DMS 273 treated with DMSO at 0.1 percent for 48 hours (cell line): ENCODE measurements around the gene ZDHHC9.

Experiments
- DNase-seq: peaks from one replicate; lab custom pipeline; 2025; lab: John Stamatoyannopoulos, UW

ZDHHC9 gene

GRCh38 chrX:129823115-129823514, 20.6 kb downstream of the ZDHHC9 start:
- DNase-seq = no peak

- no peak for DNase-seq
These were observed 25.6 kb downstream of the ZDHHC9 start for GRCh38 chrX:129818123-129818522.

- DNase-seq = no peak
These were observed 29.9 kb downstream of the ZDHHC9 start for GRCh38 chrX:129813662-129814368.

- DNase-seq = no peak
These were observed 34.6 kb downstream of the ZDHHC9 start for GRCh38 chrX:129808829-129809796.

GRCh38 chrX:129808158-129808828, 35.4 kb downstream of the ZDHHC9 start:
- no peak for DNase-seq

- no peak for DNase-seq
These were observed 38.9 kb downstream of the ZDHHC9 start for GRCh38 chrX:129804806-129805205.

GRCh38 chrX:129802863-129803262, 40.8 kb downstream of the ZDHHC9 start:
- DNase-seq = no peak

GRCh38 chrX:129800186-129800585, 43.5 kb downstream of the ZDHHC9 start:
- DNase-seq = no peak

GRCh38 chrX:129798888-129799287, 44.8 kb downstream of the ZDHHC9 start:
- no peak for DNase-seq

- DNase-seq = no peak
These were observed 45.2 kb downstream of the ZDHHC9 start for GRCh38 chrX:129798456-129798855.

- no peak for DNase-seq
These were observed 46.3 kb downstream of the ZDHHC9 start for GRCh38 chrX:129797251-129797906.

- DNase-seq = no peak
These were observed 48.1 kb downstream of the ZDHHC9 start for GRCh38 chrX:129795584-129795983.

- DNase-seq = no peak
These were observed 50.0 kb downstream of the ZDHHC9 start for GRCh38 chrX:129793604-129794191.

GRCh38 chrX:129792586-129793291, 50.9 kb downstream of the ZDHHC9 start:
- DNase-seq = no peak

- DNase-seq = no peak
These were observed 51.6 kb downstream of the ZDHHC9 start for GRCh38 chrX:129791961-129792570.

GRCh38 chrX:129791336-129791735, 52.4 kb downstream of the ZDHHC9 start:
- DNase-seq = no peak

- no peak for DNase-seq
These were observed 52.9 kb downstream of the ZDHHC9 start for GRCh38 chrX:129790808-129791207.

GRCh38 chrX:129790146-129790545, 53.5 kb downstream of the ZDHHC9 start:
- no peak for DNase-seq

- no peak for DNase-seq
These were observed 55.2 kb downstream of the ZDHHC9 start for GRCh38 chrX:129788527-129788926.

- DNase-seq = no peak
These were observed 56.2 kb downstream of the ZDHHC9 start for GRCh38 chrX:129787336-129788055.
